HK-2 (cell line): Measurements from ENCODE around the gene IL17B.
A peak's percentile ranks its signal among the peaks of the same experiment; 100 is the strongest.

Experiments
- DNase-seq: peaks from one replicate; pipeline ENCODE4 v3.0.0-alpha.2; 2018; ENCODE audit not compliant: unreplicated experiment

IL17B gene

GRCh38 chr5:149357370-149358293, 21.5 kb downstream of the IL17B start, which contains the start of gene PCYOX1L:
PCYOX1L (plus strand) TSS chr5:149358046; CDS start chr5:149358069, 23 bp downstream.
- peak; percentile 94 for DNase-seq

GRCh38 chr5:149356391-149356790, 22.7 kb downstream of the IL17B start:
- no peak for DNase-seq

- DNase-seq, result no peak
Observed at GRCh38 chr5:149355688-149356087, 23.4 kb downstream of the IL17B start.

GRCh38 chr5:149353911-149354310, 25.2 kb downstream of the IL17B start:
- DNase-seq, result no peak

GRCh38 chr5:149352169-149352568, 26.9 kb downstream of the IL17B start:
- DNase-seq, result no peak

- DNase-seq, result no peak
Observed at GRCh38 chr5:149349382-149349781, 29.7 kb downstream of the IL17B start.

GRCh38 chr5:149348518-149348917, 30.6 kb downstream of the IL17B start:
- no peak for DNase-seq

- peak; percentile 11 for DNase-seq
Observed at GRCh38 chr5:149345892-149346222, 33.2 kb downstream of the IL17B start.

GRCh38 chr5:149345147-149345891, 33.8 kb downstream of the IL17B start, which contains the start of gene GRPEL2:
GRPEL2 (plus strand) TSS chr5:149345499; CDS start chr5:149345540, 41 bp downstream.
- DNase-seq, result peak; percentile 92

GRCh38 chr5:149344151-149344550, 34.9 kb downstream of the IL17B start:
- DNase-seq, result no peak

- DNase-seq, result peak; percentile 22
Observed at GRCh38 chr5:149341876-149342275, 37.2 kb downstream of the IL17B start.

- DNase-seq, result no peak
Observed at GRCh38 chr5:149340920-149341319, 38.2 kb downstream of the IL17B start.

- no peak for DNase-seq
Observed at GRCh38 chr5:149338364-149338763, 40.7 kb downstream of the IL17B start.

GRCh38 chr5:149337736-149338135, 41.4 kb downstream of the IL17B start:
- no peak for DNase-seq

- DNase-seq, result no peak
Observed at GRCh38 chr5:149333711-149334443, 45.2 kb downstream of the IL17B start.

- DNase-seq, result no peak
Observed at GRCh38 chr5:149328177-149328576, 50.9 kb downstream of the IL17B start.

GRCh38 chr5:149326611-149327010, 52.5 kb downstream of the IL17B start:
- DNase-seq, result no peak

- no peak for DNase-seq
Observed at GRCh38 chr5:149325894-149326293, 53.2 kb downstream of the IL17B start.

- DNase-seq, result no peak
Observed at GRCh38 chr5:149325166-149325735, 53.8 kb downstream of the IL17B start.

GRCh38 chr5:149324641-149325040, 54.5 kb downstream of the IL17B start:
- no peak for DNase-seq
